Peyer's patch (tissue), 4 donors: ENCODE measurements around the gene ZDHHC17.

Source experiments
- POLR2A ChIP-seq, 2 donors: fragments of 450-650 bp; IDR thresholded peaks; one replicate each; pipeline ENCODE4 v1.5.1; 2017; ENCODE audit warnings: antibody characterized with exemption in 2 of 2, mild to moderate bottlenecking in 2 of 2, moderate library complexity in 2 of 2
- TF ChIP-seq, protein P1 (sequence below), 6 experiments: fragments of 450-650 bp in 4 of 6; fragments of 200-600 bp in 2 of 6; sonication (generic) in 1 of 6; IDR thresholded peaks; one replicate each; pipeline ENCODE4 v1.5.1; 2017 to 2019; ENCODE audit warnings: antibody characterized with exemption in 6 of 6, mild to moderate bottlenecking in 3 of 6, moderate library complexity in 1 of 6

DNA sequence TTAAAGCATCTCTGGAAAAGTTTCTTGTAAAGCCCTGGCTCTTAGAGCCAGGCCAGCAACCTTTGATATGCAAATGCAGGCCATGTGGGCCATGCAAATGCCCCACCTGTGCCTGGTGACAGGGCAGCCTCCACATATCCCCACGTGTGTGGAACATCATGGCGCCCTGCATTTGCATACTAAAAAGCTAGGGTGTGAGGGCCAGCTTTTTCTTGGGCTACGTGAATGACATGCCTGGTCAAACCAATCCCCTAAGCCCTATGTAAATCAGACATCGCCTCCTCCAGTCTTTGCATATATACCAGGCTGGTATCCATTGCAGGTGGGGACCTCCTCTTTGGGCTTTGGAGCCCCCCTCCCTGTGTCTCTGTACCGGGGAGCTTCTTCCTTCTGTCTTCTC, 108.5 kb downstream of the ZDHHC17 start:
- TF ChIP-seq, protein P1, sequence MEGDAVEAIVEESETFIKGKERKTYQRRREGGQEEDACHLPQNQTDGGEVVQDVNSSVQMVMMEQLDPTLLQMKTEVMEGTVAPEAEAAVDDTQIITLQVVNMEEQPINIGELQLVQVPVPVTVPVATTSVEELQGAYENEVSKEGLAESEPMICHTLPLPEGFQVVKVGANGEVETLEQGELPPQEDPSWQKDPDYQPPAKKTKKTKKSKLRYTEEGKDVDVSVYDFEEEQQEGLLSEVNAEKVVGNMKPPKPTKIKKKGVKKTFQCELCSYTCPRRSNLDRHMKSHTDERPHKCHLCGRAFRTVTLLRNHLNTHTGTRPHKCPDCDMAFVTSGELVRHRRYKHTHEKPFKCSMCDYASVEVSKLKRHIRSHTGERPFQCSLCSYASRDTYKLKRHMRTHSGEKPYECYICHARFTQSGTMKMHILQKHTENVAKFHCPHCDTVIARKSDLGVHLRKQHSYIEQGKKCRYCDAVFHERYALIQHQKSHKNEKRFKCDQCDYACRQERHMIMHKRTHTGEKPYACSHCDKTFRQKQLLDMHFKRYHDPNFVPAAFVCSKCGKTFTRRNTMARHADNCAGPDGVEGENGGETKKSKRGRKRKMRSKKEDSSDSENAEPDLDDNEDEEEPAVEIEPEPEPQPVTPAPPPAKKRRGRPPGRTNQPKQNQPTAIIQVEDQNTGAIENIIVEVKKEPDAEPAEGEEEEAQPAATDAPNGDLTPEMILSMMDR (IDR thresholded peaks at IDR 0.05), result no peak
- no peak for TF ChIP-seq POLR2A (IDR thresholded peaks at IDR 0.05)
